ENCODE results near the gene PLCL2. TPM values are rescaled to one million over a fixed set of nuclear protein-coding genes. Genes with fewer than 3 reads are reported as not detected.

The PLCL2 gene
- total RNA-seq, 2 donors from 2014 or later = 5.3 to 14.5 TPM

GRCh38 chr3:17046623-17047022 lies 161.9 kb downstream of the PLCL2 start:
- no peak for DNase-seq (ENCODE audit: low spot score)
- Histone ChIP-seq H3K4me3 (no peak overlapping the region), H3K27ac (no peak overlapping the region), H3K9me3 (no peaks in the 10 kb centered on the region), H3K36me3 (no peaks in the 10 kb centered on the region), H3K4me1 (replicated peaks) (no peaks in the 10 kb centered on the region), H3K27me3 (replicated peaks; ENCODE audit: insufficient read depth) (no peaks in the 10 kb centered on the region)
- intact Hi-C loops (cut with DNase I) = no loop called here
- WGBS = 91% methylated on average over 2 of the region's 2 CpGs
- no peak for TF ChIP-seq POLR2A (IDR thresholded peaks at IDR 0.05)
- no peak for TF ChIP-seq POLR2AphosphoS5 (IDR thresholded peaks at IDR 0.05)
- no peak for TF ChIP-seq CTCF (IDR thresholded peaks at IDR 0.05)

GRCh38 chr3:17047162-17047561 lies 162.4 kb downstream of the PLCL2 start:
- Histone ChIP-seq H3K4me3 (no peak overlapping the region), H3K27ac (no peak overlapping the region), H3K9me3 (no peaks in the 10 kb centered on the region), H3K36me3 (no peaks in the 10 kb centered on the region), H3K27me3 (replicated peaks; ENCODE audit: insufficient read depth) (no peaks in the 10 kb centered on the region), H3K4me1 (replicated peaks) (no peaks in the 10 kb centered on the region)
- WGBS = 94% methylated on average over 4 of the region's 4 CpGs
- intact Hi-C loops (cut with DNase I) = no loop called here
- TF ChIP-seq POLR2AphosphoS5 (IDR thresholded peaks at IDR 0.05) (no peak), CTCF (IDR thresholded peaks at IDR 0.05) (no peak), POLR2A (IDR thresholded peaks at IDR 0.05) (no peak)
- DNase-seq (ENCODE audit: low spot score) = no peak

- 87% methylated on average over 3 of the region's 3 CpGs for WGBS
- DNase-seq (ENCODE audit: low spot score) = no peak
- no peaks in the 10 kb centered on the region for H3K36me3 ChIP-seq
- H3K27ac ChIP-seq = no peak overlapping the region
- TF ChIP-seq POLR2A (IDR thresholded peaks at IDR 0.05) (no peak), CTCF (IDR thresholded peaks at IDR 0.05) (no peak), POLR2AphosphoS5 (IDR thresholded peaks at IDR 0.05) (no peak)
- no peak overlapping the region for H3K4me3 ChIP-seq
- intact Hi-C loops (cut with DNase I) = no loop called here
- H3K4me1 ChIP-seq (replicated peaks) = no peaks in the 10 kb centered on the region
- H3K9me3 ChIP-seq = no peaks in the 10 kb centered on the region
- no peaks in the 10 kb centered on the region for H3K27me3 ChIP-seq (replicated peaks; ENCODE audit: insufficient read depth)
Measured at GRCh38 chr3:17047894-17048293, 163.1 kb downstream of the PLCL2 start.

GRCh38 chr3:17050071-17050470 lies 165.3 kb downstream of the PLCL2 start:
- TF ChIP-seq POLR2A (IDR thresholded peaks at IDR 0.05) (no peak), CTCF (IDR thresholded peaks at IDR 0.05) (no peak), POLR2AphosphoS5 (IDR thresholded peaks at IDR 0.05) (no peak)
- no peaks in the 10 kb centered on the region for H3K36me3 ChIP-seq
- intact Hi-C loops (cut with DNase I) = no loop called here
- no peaks in the 10 kb centered on the region for H3K9me3 ChIP-seq
- no peaks in the 10 kb centered on the region for H3K27me3 ChIP-seq (replicated peaks; ENCODE audit: insufficient read depth)
- H3K27ac ChIP-seq = no peak overlapping the region
- H3K4me3 ChIP-seq = no peak overlapping the region
- no peak for DNase-seq (ENCODE audit: low spot score)
- H3K4me1 ChIP-seq (replicated peaks) = no peaks in the 10 kb centered on the region
- WGBS = 94% methylated on average over 4 of the region's 4 CpGs

GRCh38 chr3:17050506-17050905 lies 165.8 kb downstream of the PLCL2 start:
- 89% methylated on average over 2 of the region's 2 CpGs for WGBS
- intact Hi-C loops (cut with DNase I) = no loop called here

More at GRCh38 chr3:17050506-17050905, 165.8 kb downstream of the PLCL2 start:
- H3K36me3 ChIP-seq = no peaks in the 10 kb centered on the region
- H3K9me3 ChIP-seq = no peaks in the 10 kb centered on the region
- no peak overlapping the region for H3K4me3 ChIP-seq
- H3K27ac ChIP-seq = no peak overlapping the region
- H3K4me1 ChIP-seq (replicated peaks) = no peaks in the 10 kb centered on the region
- no peak for DNase-seq (ENCODE audit: low spot score)
- TF ChIP-seq POLR2A (IDR thresholded peaks at IDR 0.05) (no peak), POLR2AphosphoS5 (IDR thresholded peaks at IDR 0.05) (no peak), CTCF (IDR thresholded peaks at IDR 0.05) (no peak)
- H3K27me3 ChIP-seq (replicated peaks; ENCODE audit: insufficient read depth) = no peaks in the 10 kb centered on the region

Data from prostate gland (tissue), 2 donors.